Measurements from ENCODE around the gene PROK1.

- no peak for TF ChIP-seq CTCF (IDR thresholded peaks at IDR 0.05 in 2 of 3, conservative IDR thresholded peaks at IDR 0.05 in 1 of 3; ENCODE audit: borderline replicate concordance in 1 of 3, insufficient read depth in 1 of 3, low read depth in 2 of 3, low read length in 2 of 3)
- TF ChIP-seq JUND (IDR thresholded peaks at IDR 0.05), result no peak
- no peak for TF ChIP-seq POLR2A (IDR thresholded peaks at IDR 0.05; ENCODE audit: borderline replicate concordance, extremely low read depth, insufficient read depth, insufficient read length)
- no peak for TF ChIP-seq EZH2 (IDR thresholded peaks at IDR 0.05)
- no peak for TF ChIP-seq RAD21 (IDR thresholded peaks at IDR 0.05; ENCODE audit: low read depth)
- TF ChIP-seq EZH2phosphoT487 (IDR thresholded peaks at IDR 0.05; ENCODE audit: borderline replicate concordance), result no peak
- TF ChIP-seq SIN3A (IDR thresholded peaks at IDR 0.05; ENCODE audit: low read depth), result no peak
- no peak for TF ChIP-seq ZFX (IDR thresholded peaks at IDR 0.05)
These were observed 14.3 kb upstream of the PROK1 start for GRCh38 chr1:110436635-110437034.

Data from HCT116 (cell line).